Mononuclear cell (primary cell): ENCODE measurements around the gene ARPC2. TPM values are rescaled to one million over a fixed set of nuclear protein-coding genes. Genes with fewer than 3 reads are reported as not detected.

Source experiments
- H3K27me3 ChIP-seq: 2 replicates; pipeline ENCODE4 v1.6.0; 2011; ENCODE audit warnings: low read length, control low read depth; ENCODE audit not compliant: insufficient read depth
- H3K4me1 ChIP-seq: 2 replicates; pipeline ENCODE4 v1.5.1; 2011; ENCODE audit warnings: mild to moderate bottlenecking, low read length, control low read depth; ENCODE audit not compliant: insufficient read depth
- H3K4me3 ChIP-seq: 2 replicates; pipeline ENCODE4 v1.5.1; 2011; ENCODE audit warnings: mild to moderate bottlenecking, low read length, moderate library complexity
- H3K9me3 ChIP-seq: 2 replicates; pipeline ENCODE4 v1.5.1; 2011; ENCODE audit warnings: low read depth, mild to moderate bottlenecking, control low read depth, low read length
- total RNA-seq: library from RNA; depleted of rRNA; stranded (reverse); fragments of >200 nt; gene quantifications from one replicate; pipeline ENCODE4 v1.2.3, GENCODE V29; 2012

Gene ARPC2
- total RNA-seq, 1 donor, result 551 TPM

- Histone ChIP-seq H3K4me1 (peaks cover 14% of the 10 kb centered on the region), H3K4me3 (no peak overlapping the region), H3K9me3 (no peaks in the 10 kb centered on the region), H3K27me3 (no peaks in the 10 kb centered on the region)
Measured at GRCh38 chr2:218193701-218194100, 23.3 kb upstream of the ARPC2 start.

- Histone ChIP-seq H3K27me3 (no peaks in the 10 kb centered on the region), H3K4me3 (no peak overlapping the region), H3K9me3 (no peaks in the 10 kb centered on the region), H3K4me1 (peaks cover 14% of the 10 kb centered on the region)
Measured at GRCh38 chr2:218194880-218195279, 22.1 kb upstream of the ARPC2 start.

GRCh38 chr2:218196974-218197373 is 20.0 kb upstream of the ARPC2 start:
- Histone ChIP-seq H3K9me3 (no peaks in the 10 kb centered on the region), H3K27me3 (no peaks in the 10 kb centered on the region), H3K4me1 (peaks cover 14% of the 10 kb centered on the region), H3K4me3 (no peak overlapping the region)

- Histone ChIP-seq H3K4me3 (no peak overlapping the region), H3K27me3 (no peaks in the 10 kb centered on the region), H3K9me3 (no peaks in the 10 kb centered on the region), H3K4me1 (no peaks in the 10 kb centered on the region)
Measured at GRCh38 chr2:218202266-218202665, 14.7 kb upstream of the ARPC2 start.

- H3K27me3 ChIP-seq, result no peaks in the 10 kb centered on the region
- H3K4me3 ChIP-seq, result no peak overlapping the region
- H3K4me1 ChIP-seq, result peaks cover 1% of the 10 kb centered on the region
- peaks cover 10% of the 10 kb centered on the region for H3K9me3 ChIP-seq
Measured at GRCh38 chr2:218209078-218209477, 7.9 kb upstream of the ARPC2 start.

GRCh38 chr2:218214116-218214515 is 2.9 kb upstream of the ARPC2 start:
- peaks cover 18% of the 10 kb centered on the region for H3K4me1 ChIP-seq
- H3K4me3 ChIP-seq, result no peak overlapping the region
- H3K27me3 ChIP-seq, result no peaks in the 10 kb centered on the region
- peaks cover 6% of the 10 kb centered on the region for H3K9me3 ChIP-seq

- Histone ChIP-seq H3K4me1 (peaks cover 40% of the 10 kb centered on the region), H3K9me3 (no peaks in the 10 kb centered on the region), H3K27me3 (no peaks in the 10 kb centered on the region), H3K4me3 (peak overlapping the region; percentile 99)
Measured at GRCh38 chr2:218216336-218216673, 684 bp upstream of the ARPC2 start.

- Histone ChIP-seq H3K27me3 (no peaks in the 10 kb centered on the region), H3K4me3 (peak overlapping the region; percentile 99), H3K9me3 (no peaks in the 10 kb centered on the region), H3K4me1 (peaks cover 53% of the 10 kb centered on the region)
Measured at GRCh38 chr2:218217360-218218267, 625 bp downstream of the ARPC2 start.

- H3K4me1 ChIP-seq, result peaks cover 62% of the 10 kb centered on the region
Measured at GRCh38 chr2:218218268-218219185, 1.5 kb downstream of the ARPC2 start.

GRCh38 chr2:218219934-218220333 is 2.9 kb downstream of the ARPC2 start:
- Histone ChIP-seq H3K4me1 (peaks cover 68% of the 10 kb centered on the region), H3K27me3 (no peaks in the 10 kb centered on the region), H3K4me3 (peak overlapping the region; percentile 99)

More at GRCh38 chr2:218218268-218219185, 1.5 kb downstream of the ARPC2 start:
- Histone ChIP-seq H3K4me3 (peak overlapping the region; percentile 99), H3K9me3 (no peaks in the 10 kb centered on the region), H3K27me3 (no peaks in the 10 kb centered on the region)

GRCh38 chr2:218221000-218221399 is 4.0 kb downstream of the ARPC2 start:
- no peak overlapping the region for H3K4me3 ChIP-seq
- H3K27me3 ChIP-seq, result no peaks in the 10 kb centered on the region
- H3K9me3 ChIP-seq, result no peaks in the 10 kb centered on the region
- peaks cover 77% of the 10 kb centered on the region for H3K4me1 ChIP-seq

More at GRCh38 chr2:218219934-218220333, 2.9 kb downstream of the ARPC2 start:
- no peaks in the 10 kb centered on the region for H3K9me3 ChIP-seq

- Histone ChIP-seq H3K9me3 (no peaks in the 10 kb centered on the region), H3K27me3 (no peaks in the 10 kb centered on the region), H3K4me3 (no peak overlapping the region), H3K4me1 (peaks cover 88% of the 10 kb centered on the region)
Measured at GRCh38 chr2:218223046-218223445, 6.1 kb downstream of the ARPC2 start.

- Histone ChIP-seq H3K27me3 (no peaks in the 10 kb centered on the region), H3K4me1 (peaks cover 98% of the 10 kb centered on the region), H3K4me3 (no peak overlapping the region), H3K9me3 (no peaks in the 10 kb centered on the region)
Measured at GRCh38 chr2:218224186-218224585, 7.2 kb downstream of the ARPC2 start.

- no peak overlapping the region for H3K4me3 ChIP-seq
- H3K27me3 ChIP-seq, result no peaks in the 10 kb centered on the region
- peaks cover 94% of the 10 kb centered on the region for H3K4me1 ChIP-seq
- no peaks in the 10 kb centered on the region for H3K9me3 ChIP-seq
Measured at GRCh38 chr2:218226903-218227302, 9.9 kb downstream of the ARPC2 start.
